ENCODE results near the gene PRR3.
"Not testable (repeated sequence)": the region's sequence is repeated elsewhere in the genome, so short reads cannot be mapped to it uniquely, and the experiment has no call there.

PRR3 gene

GRCh38 chr6:30515944-30516753, 40.9 kb upstream of the PRR3 start:
- Histone ChIP-seq H3K9me3 (ENCODE audit: low read depth, low read length) (no peaks in the 10 kb centered on the region), H3K9ac (ENCODE audit: insufficient read length) (peak overlapping the region; percentile 80), H3K27ac (peak overlapping the region; percentile 97), H3K36me3 (ENCODE audit: insufficient read depth, low read length) (no peaks in the 10 kb centered on the region), H3K4me3 (peak overlapping the region; percentile 89)
- peak; percentile 95 for DNase-seq (ENCODE audit: low read depth, low spot score)
- TF ChIP-seq FOXP2 (optimal IDR thresholded peaks at IDR 0.05; ENCODE audit: control extremely low read depth, extremely low read length, insufficient read depth) (peak; percentile 92), POLR2AphosphoS5 (IDR thresholded peaks at IDR 0.05; ENCODE audit: borderline replicate concordance, low read depth, low read length) (no peak; the same call in none of the 2 replicates)

GRCh38 chr6:30516754-30517076, 40.4 kb upstream of the PRR3 start:
- not testable (repeated sequence) for DNase-seq (ENCODE audit: low read depth, low spot score); H3K36me3 ChIP-seq (ENCODE audit: insufficient read depth, low read length); H3K9me3 ChIP-seq (ENCODE audit: low read depth, low read length)
- H3K27ac ChIP-seq = peak overlapping the region; percentile 97
- H3K9ac ChIP-seq (ENCODE audit: insufficient read length) = peak overlapping the region; percentile 80
- peak overlapping the region; percentile 89 for H3K4me3 ChIP-seq

- not testable (repeated sequence) for H3K27ac ChIP-seq; H3K9ac ChIP-seq (ENCODE audit: insufficient read length); DNase-seq (ENCODE audit: low read depth, low spot score); H3K9me3 ChIP-seq (ENCODE audit: low read depth, low read length); H3K4me3 ChIP-seq; H3K36me3 ChIP-seq (ENCODE audit: insufficient read depth, low read length)
Observed at GRCh38 chr6:30517767-30518504, 39.2 kb upstream of the PRR3 start.

- not testable (repeated sequence) for H3K4me3 ChIP-seq; H3K27ac ChIP-seq; DNase-seq (ENCODE audit: low read depth, low spot score); H3K9me3 ChIP-seq (ENCODE audit: low read depth, low read length); H3K9ac ChIP-seq (ENCODE audit: insufficient read length); H3K36me3 ChIP-seq (ENCODE audit: insufficient read depth, low read length)
Observed at GRCh38 chr6:30518505-30519145, 38.5 kb upstream of the PRR3 start.

GRCh38 chr6:30520522-30520921, 36.6 kb upstream of the PRR3 start:
- DNase-seq (ENCODE audit: low read depth, low spot score) = no peak
- no peaks in the 10 kb centered on the region for H3K9me3 ChIP-seq (ENCODE audit: low read depth, low read length)

GRCh38 chr6:30521082-30521481, 36.0 kb upstream of the PRR3 start:
- H3K9me3 ChIP-seq (ENCODE audit: low read depth, low read length); DNase-seq (ENCODE audit: low read depth, low spot score); H3K4me3 ChIP-seq; H3K9ac ChIP-seq (ENCODE audit: insufficient read length); H3K27ac ChIP-seq; H3K36me3 ChIP-seq (ENCODE audit: insufficient read depth, low read length): not testable (repeated sequence)

More at GRCh38 chr6:30520522-30520921, 36.6 kb upstream of the PRR3 start:
- Histone ChIP-seq H3K9ac (ENCODE audit: insufficient read length) (no peak overlapping the region), H3K4me3 (no peak overlapping the region), H3K27ac (no peak overlapping the region), H3K36me3 (ENCODE audit: insufficient read depth, low read length) (no peaks in the 10 kb centered on the region)
- TF ChIP-seq EZH2 (IDR thresholded peaks at IDR 0.05) = no peak
- no peak for TF ChIP-seq POLR2AphosphoS5 (IDR thresholded peaks at IDR 0.05; ENCODE audit: borderline replicate concordance, low read depth, low read length)
- TF ChIP-seq FOXP2 (optimal IDR thresholded peaks at IDR 0.05; ENCODE audit: control extremely low read depth, extremely low read length, insufficient read depth) = no peak

GRCh38 chr6:30521952-30522351, 35.1 kb upstream of the PRR3 start:
- not testable (repeated sequence) for H3K36me3 ChIP-seq (ENCODE audit: insufficient read depth, low read length); DNase-seq (ENCODE audit: low read depth, low spot score); H3K27ac ChIP-seq; H3K4me3 ChIP-seq; H3K9ac ChIP-seq (ENCODE audit: insufficient read length); H3K9me3 ChIP-seq (ENCODE audit: low read depth, low read length)

GRCh38 chr6:30526444-30526843, 30.7 kb upstream of the PRR3 start:
- H3K36me3 ChIP-seq (ENCODE audit: insufficient read depth, low read length); DNase-seq (ENCODE audit: low read depth, low spot score); H3K9me3 ChIP-seq (ENCODE audit: low read depth, low read length): not testable (repeated sequence)

GRCh38 chr6:30529349-30529875, 27.7 kb upstream of the PRR3 start:
- not testable (repeated sequence) for H3K4me3 ChIP-seq; H3K36me3 ChIP-seq (ENCODE audit: insufficient read depth, low read length); H3K9me3 ChIP-seq (ENCODE audit: low read depth, low read length); DNase-seq (ENCODE audit: low read depth, low spot score); H3K9ac ChIP-seq (ENCODE audit: insufficient read length); H3K27ac ChIP-seq

More at GRCh38 chr6:30526444-30526843, 30.7 kb upstream of the PRR3 start:
- H3K27ac ChIP-seq; H3K9ac ChIP-seq (ENCODE audit: insufficient read length); H3K4me3 ChIP-seq: not testable (repeated sequence)
